Memory B cell (primary cell): Measurements from ENCODE around the gene KRT10.

Source experiments
- ATAC-seq: fragments of 150-1000 bp; cut with Tn5 transposase; 2 replicates; pipeline ENCODE4 v1.10.0; 2021; ENCODE audit warnings: low read depth, mild to moderate bottlenecking, moderate library complexity
- DNase-seq, 2 donors: peaks; one replicate each; pipeline ENCODE4 v3.0.0; 2022; ENCODE audit warnings: low spot score in 2 of 2
- H3K27ac Mint-ChIP-seq: one replicate; pipeline ENCODE4 v1.8.0; 2022; ENCODE audit warnings: mild to moderate bottlenecking, moderate library complexity, mixed read lengths
- H3K27me3 Mint-ChIP-seq: one replicate; pipeline ENCODE4 v1.8.0; 2022; ENCODE audit warnings: mixed read lengths
- H3K36me3 Mint-ChIP-seq: one replicate; pipeline ENCODE4 v1.8.0; 2022; ENCODE audit warnings: mild to moderate bottlenecking, mixed read lengths
- H3K4me1 Mint-ChIP-seq: one replicate; pipeline ENCODE4 v1.8.0; 2022; ENCODE audit warnings: mixed read lengths
- H3K4me3 Mint-ChIP-seq: one replicate; pipeline ENCODE4 v1.8.0; 2022; ENCODE audit warnings: mild to moderate bottlenecking, moderate library complexity, mixed read lengths
- H3K9me3 Mint-ChIP-seq: one replicate; pipeline ENCODE4 v1.8.0; 2022; ENCODE audit warnings: mixed read lengths

Gene KRT10

GRCh38 chr17:40848583-40849235 lies 26.3 kb upstream of the KRT10 start:
- Mint-ChIP-seq H3K4me3 (no peak overlapping the region), H3K27me3 (peaks cover 21% of the 10 kb centered on the region), H3K27ac (no peak overlapping the region), H3K36me3 (no peaks in the 10 kb centered on the region), H3K9me3 (no peaks in the 10 kb centered on the region), H3K4me1 (no peaks in the 10 kb centered on the region)
- DNase-seq (no peak), ATAC-seq (no peak)

GRCh38 chr17:40846515-40847144 lies 24.2 kb upstream of the KRT10 start:
- DNase-seq (no peak), ATAC-seq (no peak)
- H3K36me3 Mint-ChIP-seq, result no peaks in the 10 kb centered on the region
- no peak overlapping the region for H3K27ac Mint-ChIP-seq
- no peaks in the 10 kb centered on the region for H3K9me3 Mint-ChIP-seq
- no peaks in the 10 kb centered on the region for H3K4me1 Mint-ChIP-seq
- no peak overlapping the region for H3K4me3 Mint-ChIP-seq
- H3K27me3 Mint-ChIP-seq, result peaks cover 20% of the 10 kb centered on the region

GRCh38 chr17:40844671-40845107 lies 22.3 kb upstream of the KRT10 start:
- Mint-ChIP-seq H3K27ac (no peak overlapping the region), H3K4me3 (no peak overlapping the region), H3K36me3 (no peaks in the 10 kb centered on the region), H3K9me3 (no peaks in the 10 kb centered on the region), H3K27me3 (peaks cover 20% of the 10 kb centered on the region), H3K4me1 (no peaks in the 10 kb centered on the region)
- no peak for DNase-seq
- no peak for ATAC-seq

GRCh38 chr17:40843242-40843641 lies 20.8 kb upstream of the KRT10 start:
- Mint-ChIP-seq H3K4me3 (no peak overlapping the region), H3K27me3 (peaks cover 19% of the 10 kb centered on the region), H3K36me3 (no peaks in the 10 kb centered on the region), H3K4me1 (no peaks in the 10 kb centered on the region), H3K9me3 (no peaks in the 10 kb centered on the region), H3K27ac (no peak overlapping the region)
- ATAC-seq (no peak), DNase-seq (no peak)

GRCh38 chr17:40841246-40841645 lies 18.8 kb upstream of the KRT10 start:
- no peak for DNase-seq
- no peaks in the 10 kb centered on the region for H3K36me3 Mint-ChIP-seq
- no peaks in the 10 kb centered on the region for H3K9me3 Mint-ChIP-seq
- no peak overlapping the region for H3K27ac Mint-ChIP-seq
- peaks cover 19% of the 10 kb centered on the region for H3K27me3 Mint-ChIP-seq
- no peaks in the 10 kb centered on the region for H3K4me1 Mint-ChIP-seq
- no peak overlapping the region for H3K4me3 Mint-ChIP-seq
- no peak for ATAC-seq

- ATAC-seq (no peak), DNase-seq (no peak)
- Mint-ChIP-seq H3K27me3 (peaks cover 9% of the 10 kb centered on the region), H3K27ac (no peak overlapping the region), H3K4me1 (no peaks in the 10 kb centered on the region), H3K36me3 (peaks cover 12% of the 10 kb centered on the region), H3K9me3 (no peaks in the 10 kb centered on the region), H3K4me3 (no peak overlapping the region)
Measured at GRCh38 chr17:40839194-40839593, 16.8 kb upstream of the KRT10 start.

GRCh38 chr17:40836020-40836419 lies 13.6 kb upstream of the KRT10 start:
- Mint-ChIP-seq H3K4me1 (peaks cover 3% of the 10 kb centered on the region), H3K27me3 (no peaks in the 10 kb centered on the region), H3K4me3 (no peak overlapping the region), H3K27ac (no peak overlapping the region), H3K36me3 (peaks cover 14% of the 10 kb centered on the region), H3K9me3 (no peaks in the 10 kb centered on the region)
- DNase-seq (no peak), ATAC-seq (no peak)

- Mint-ChIP-seq H3K4me1 (peaks cover 3% of the 10 kb centered on the region), H3K4me3 (no peak overlapping the region), H3K36me3 (peaks cover 18% of the 10 kb centered on the region), H3K9me3 (peaks cover 2% of the 10 kb centered on the region), H3K27ac (no peak overlapping the region), H3K27me3 (no peaks in the 10 kb centered on the region)
- no peak for ATAC-seq
- DNase-seq, result no peak
Measured at GRCh38 chr17:40833882-40834281, 11.5 kb upstream of the KRT10 start.

- Mint-ChIP-seq H3K4me3 (no peak overlapping the region), H3K9me3 (peaks cover 2% of the 10 kb centered on the region), H3K27me3 (peaks cover 2% of the 10 kb centered on the region), H3K4me1 (peaks cover 3% of the 10 kb centered on the region), H3K36me3 (peaks cover 25% of the 10 kb centered on the region), H3K27ac (no peak overlapping the region)
- DNase-seq, result no peak
- no peak for ATAC-seq
Measured at GRCh38 chr17:40832840-40833239, 10.4 kb upstream of the KRT10 start.

GRCh38 chr17:40830085-40830776 lies 7.8 kb upstream of the KRT10 start:
- no peak for DNase-seq
- no peak overlapping the region for H3K27ac Mint-ChIP-seq
- no peak overlapping the region for H3K4me3 Mint-ChIP-seq
- peaks cover 30% of the 10 kb centered on the region for H3K36me3 Mint-ChIP-seq
- peaks cover 3% of the 10 kb centered on the region for H3K4me1 Mint-ChIP-seq
- peaks cover 4% of the 10 kb centered on the region for H3K9me3 Mint-ChIP-seq
- ATAC-seq, result no peak
- peaks cover 9% of the 10 kb centered on the region for H3K27me3 Mint-ChIP-seq

- Mint-ChIP-seq H3K9me3 (peaks cover 4% of the 10 kb centered on the region), H3K4me3 (no peak overlapping the region), H3K4me1 (peaks cover 5% of the 10 kb centered on the region), H3K27ac (no peak overlapping the region), H3K36me3 (peaks cover 23% of the 10 kb centered on the region), H3K27me3 (peaks cover 9% of the 10 kb centered on the region)
- DNase-seq (no peak), ATAC-seq (no peak)
Measured at GRCh38 chr17:40828454-40829044, 6.1 kb upstream of the KRT10 start.

GRCh38 chr17:40827746-40828453 lies 5.5 kb upstream of the KRT10 start:
- Mint-ChIP-seq H3K4me3 (no peak overlapping the region), H3K27ac (no peak overlapping the region), H3K4me1 (peaks cover 2% of the 10 kb centered on the region), H3K9me3 (peaks cover 4% of the 10 kb centered on the region), H3K36me3 (peaks cover 21% of the 10 kb centered on the region), H3K27me3 (peaks cover 9% of the 10 kb centered on the region)
- ATAC-seq (no peak), DNase-seq (no peak)

GRCh38 chr17:40825599-40825998 lies 3.2 kb upstream of the KRT10 start:
- peaks cover 27% of the 10 kb centered on the region for H3K36me3 Mint-ChIP-seq
- no peak for ATAC-seq
- H3K27me3 Mint-ChIP-seq, result peaks cover 11% of the 10 kb centered on the region
- no peak for DNase-seq
- H3K4me1 Mint-ChIP-seq, result peaks cover 2% of the 10 kb centered on the region
- H3K9me3 Mint-ChIP-seq, result peaks cover 4% of the 10 kb centered on the region
- H3K27ac Mint-ChIP-seq, result no peak overlapping the region
- H3K4me3 Mint-ChIP-seq, result no peak overlapping the region
